K562 (cell line): ENCODE measurements around the gene HHATL.

Source experiments
- NR2C2 ChIP-seq, 2 experiments: fragments of 200-800 bp in 1 of 2; sonication (Bioruptor generic) in 1 of 2; sonication (generic) in 1 of 2; formaldehyde crosslinking in 1 of 2; IDR thresholded peaks; 2 replicates each; pipeline versions ENCODE4 v1.6.1 to v1.8.0; 2016 to 2022; ENCODE audit warnings: mild to moderate bottlenecking in 1 of 2, missing compliant biosample characterization in 1 of 2, missing genetic modification characterization in 1 of 2, missing genetic modification reagents in 1 of 2
- ZFP36 ChIP-seq: fragments of 150-350 bp; IDR thresholded peaks from 2 replicates; pipeline ENCODE4 v1.6.1; 2018; ENCODE audit warnings: low read length, low read depth; ENCODE audit not compliant: partially characterized antibody
- ZNF766 ChIP-seq: fragments of 200-800 bp; sonication (Bioruptor generic); conservative IDR thresholded peaks from 2 replicates; pipeline ENCODE4 v1.6.1; 2016; ENCODE audit warnings: missing genetic modification characterization, missing compliant biosample characterization

DNA sequence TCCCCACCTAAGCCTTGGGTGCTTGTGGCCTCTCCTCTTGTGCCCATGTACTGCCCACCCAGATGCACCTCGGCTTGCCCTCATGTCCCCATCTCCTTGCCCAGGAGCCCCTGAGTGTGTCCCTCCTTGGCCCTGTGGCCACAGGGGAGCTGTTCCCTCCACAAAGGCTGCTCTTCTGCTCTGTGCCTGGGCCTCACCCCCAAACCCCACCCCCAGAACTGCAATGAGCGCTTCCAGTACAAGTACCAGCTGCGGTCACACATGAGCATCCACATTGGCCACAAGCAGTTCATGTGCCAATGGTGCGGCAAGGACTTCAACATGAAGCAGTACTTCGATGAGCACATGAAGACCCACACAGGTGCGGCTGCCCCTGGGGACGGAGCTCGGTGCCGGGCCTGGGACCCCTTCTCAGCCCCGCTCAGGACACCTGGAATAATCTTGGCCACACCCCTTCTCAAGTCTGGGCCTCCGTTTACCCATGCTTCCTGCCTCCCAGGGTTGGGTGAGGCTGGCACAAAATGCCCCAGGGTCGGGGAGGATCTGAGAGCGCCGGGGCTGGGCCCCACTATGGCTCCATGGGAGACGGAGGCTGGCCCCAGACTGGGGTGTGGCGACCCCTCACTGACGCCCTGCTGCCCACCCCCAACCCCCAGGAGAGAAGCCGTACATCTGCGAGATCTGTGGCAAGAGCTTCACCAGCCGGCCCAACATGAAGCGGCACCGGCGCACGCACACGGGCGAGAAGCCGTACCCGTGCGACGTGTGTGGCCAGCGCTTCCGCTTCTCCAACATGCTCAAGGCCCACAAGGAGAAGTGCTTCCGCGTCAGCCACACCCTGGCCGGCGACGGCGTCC lies 38.8 kb downstream of the HHATL start:
- TF ChIP-seq ZFP36: no peak
- TF ChIP-seq NR2C2 (CRISPR knock-in tag; IDR thresholded peaks at IDR 0.05): no peak
- no peak for TF ChIP-seq NR2C2 (tag; IDR thresholded peaks at IDR 0.05)
- no peak for TF ChIP-seq ZNF766 (CRISPR knock-in tag)
